ENCODE results near the gene LRRC10B.

Gene LRRC10B

DNA sequence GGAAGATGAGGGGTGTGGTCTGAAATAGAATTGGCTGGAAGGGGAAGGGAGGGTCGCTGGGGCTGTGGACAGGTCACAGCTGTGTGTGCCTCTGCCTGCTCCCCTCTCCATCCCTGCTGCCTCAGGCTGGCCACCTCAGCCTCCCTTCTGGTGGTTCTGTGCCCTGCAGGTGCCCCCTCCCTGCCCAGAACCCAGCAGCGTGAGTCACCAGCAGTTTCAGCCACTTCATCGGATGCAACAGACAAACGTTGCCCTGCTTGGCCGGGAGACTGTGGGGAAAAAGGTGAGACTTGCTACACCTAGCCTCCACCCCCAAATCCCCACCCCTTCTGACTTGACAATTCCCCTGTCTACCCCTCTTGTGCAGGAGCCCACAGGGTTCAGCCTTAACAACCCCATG lies 21.8 kb upstream of the LRRC10B start:
- no peak for DNase-seq (ENCODE audit: low read depth)

- DNase-seq (ENCODE audit: low read depth): no peak
Measured at GRCh38 chr11:61487342-61488025, 21.1 kb upstream of the LRRC10B start.

- DNase-seq (ENCODE audit: low read depth): no peak
Measured at GRCh38 chr11:61488651-61489291, 19.8 kb upstream of the LRRC10B start.

DNA sequence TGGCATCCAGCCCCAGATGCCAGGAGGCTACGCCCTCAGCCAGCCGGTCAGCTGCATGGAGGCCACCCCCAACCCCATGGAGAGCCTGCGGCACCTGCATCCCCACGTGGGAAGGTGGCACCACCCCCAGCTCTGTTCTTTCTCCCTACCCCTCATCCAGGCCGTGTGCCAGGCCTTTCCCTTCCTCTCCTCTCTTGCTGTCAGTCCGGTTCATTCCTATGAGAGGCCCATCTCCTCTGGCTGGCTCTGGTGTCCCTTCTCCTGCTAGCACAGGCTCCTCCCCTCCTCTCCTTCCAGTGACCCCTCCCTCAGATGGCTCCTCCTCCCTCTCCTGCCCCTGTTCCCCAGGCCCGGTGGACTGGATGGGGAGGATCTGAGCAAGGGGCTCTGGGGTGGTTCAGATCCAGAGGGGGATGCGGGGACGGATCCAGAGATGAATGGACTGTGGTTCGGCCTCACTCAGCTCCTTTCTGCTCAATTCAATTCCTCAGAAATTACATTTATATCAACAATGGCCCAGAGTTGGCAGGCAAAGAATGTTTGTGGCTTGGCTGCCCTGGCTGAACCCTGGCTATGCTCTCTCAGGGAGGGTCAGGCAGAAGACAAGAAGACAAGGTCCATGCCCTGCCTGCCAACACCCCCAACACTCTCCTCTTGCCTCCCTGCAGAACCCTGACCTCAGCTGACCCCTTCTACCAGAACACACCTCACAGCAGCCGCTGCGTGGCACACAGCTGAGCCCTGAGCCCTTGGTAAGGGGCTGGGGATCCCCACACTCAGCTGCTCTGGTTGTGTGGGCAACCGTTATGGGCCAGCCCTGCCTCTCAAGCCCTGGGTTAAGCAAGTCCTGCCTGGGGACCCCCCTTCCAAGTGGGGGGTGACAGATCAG lies 18.5 kb upstream of the LRRC10B start:
- DNase-seq (ENCODE audit: low read depth): no peak

DNA sequence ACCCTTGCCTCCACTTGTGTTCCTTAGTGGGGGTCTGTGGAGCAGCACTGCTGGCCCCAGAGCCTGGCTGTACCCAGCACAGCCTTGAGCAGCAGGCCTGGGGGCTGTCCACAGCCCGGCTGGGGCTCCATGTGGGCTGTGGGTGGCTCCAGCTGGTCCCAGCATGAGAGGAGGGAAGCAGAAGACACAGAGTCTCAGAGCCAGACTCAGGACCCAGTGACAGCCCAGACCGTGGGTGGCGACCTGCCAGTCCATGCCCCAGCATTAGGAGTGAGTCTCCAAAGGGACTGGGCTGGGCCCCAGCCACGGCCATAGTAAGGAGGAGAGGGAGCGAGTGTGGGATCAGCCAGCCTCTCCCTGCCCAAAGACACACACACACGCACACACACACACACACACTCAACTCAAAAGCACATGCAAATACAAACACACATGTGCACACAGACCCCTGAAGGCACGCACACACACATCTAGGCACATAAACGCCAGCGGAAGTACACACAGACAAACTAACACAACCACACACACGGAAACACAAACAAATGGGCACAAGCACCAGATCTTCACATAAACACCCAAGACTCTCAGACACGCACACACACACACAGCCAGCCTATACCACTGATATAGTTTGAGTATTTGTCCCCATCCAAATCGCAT lies 16.7 kb upstream of the LRRC10B start:
- no peak for DNase-seq (ENCODE audit: low read depth)

- no peak for DNase-seq (ENCODE audit: low read depth)
Measured at GRCh38 chr11:61494381-61494961, 14.1 kb upstream of the LRRC10B start.

- DNase-seq (ENCODE audit: low read depth): no peak
Measured at GRCh38 chr11:61495801-61496601, 12.5 kb upstream of the LRRC10B start.

DNA sequence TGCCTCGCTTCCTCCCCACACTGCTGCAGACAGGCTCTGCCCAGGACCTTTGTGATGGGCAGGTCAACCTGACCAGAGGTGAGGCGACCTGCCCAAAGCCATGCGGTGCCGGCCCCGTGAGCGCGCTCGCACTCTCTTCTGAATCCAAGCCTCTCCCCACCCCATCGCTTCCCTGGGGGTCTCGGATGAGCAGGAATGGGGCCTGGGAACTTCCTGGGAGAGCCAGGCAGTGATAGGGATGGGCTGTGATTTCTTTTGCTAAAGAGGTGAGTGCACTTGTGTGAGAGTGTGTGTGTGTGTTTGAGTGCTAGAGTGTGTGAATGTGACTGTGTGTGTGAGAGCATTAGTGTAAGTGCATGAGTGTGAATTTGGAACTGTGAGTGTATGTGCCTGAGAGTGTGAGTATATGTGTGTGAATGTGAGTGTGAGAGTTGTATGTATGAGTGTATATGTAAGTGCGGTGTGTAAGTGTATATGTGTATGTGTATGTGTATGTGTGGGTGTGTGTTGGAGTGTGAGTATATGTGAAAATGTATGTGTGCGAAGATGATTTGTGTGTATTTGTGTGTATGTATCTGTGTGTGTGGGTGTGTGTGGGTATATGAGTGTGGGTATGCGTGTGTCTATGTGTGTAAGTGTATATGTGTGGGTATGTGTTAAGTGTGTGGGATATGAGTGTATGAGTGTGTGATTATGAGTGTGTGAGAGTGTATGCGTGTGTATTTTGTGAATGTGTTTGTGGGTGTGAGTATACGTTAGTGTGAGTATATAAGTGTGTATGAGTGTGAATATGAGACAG lies 11.7 kb upstream of the LRRC10B start:
- DNase-seq (ENCODE audit: low read depth): no peak

DNA sequence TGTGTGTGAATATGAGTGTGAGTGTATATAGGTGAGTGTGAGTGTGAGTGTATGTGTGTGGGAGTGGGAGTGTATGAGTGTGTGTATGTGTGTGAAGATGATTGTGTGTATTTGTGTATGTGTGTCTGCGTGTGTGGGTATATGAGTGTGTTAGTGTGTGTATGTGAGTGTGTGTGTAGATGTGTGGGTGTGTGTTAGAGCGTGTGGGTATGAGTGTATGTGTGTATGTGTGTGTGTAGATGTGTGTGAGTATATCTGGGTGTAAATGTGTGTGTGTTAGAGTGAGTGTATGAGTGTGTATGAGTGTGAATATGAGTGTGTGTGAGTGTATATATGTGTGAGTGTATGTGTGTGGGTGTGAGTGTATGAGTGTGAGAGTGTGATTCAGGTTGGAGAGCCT lies 11.1 kb upstream of the LRRC10B start:
- no peak for DNase-seq (ENCODE audit: low read depth)

- no peak for DNase-seq (ENCODE audit: low read depth)
Measured at GRCh38 chr11:61497876-61498275, 10.7 kb upstream of the LRRC10B start.

DNA sequence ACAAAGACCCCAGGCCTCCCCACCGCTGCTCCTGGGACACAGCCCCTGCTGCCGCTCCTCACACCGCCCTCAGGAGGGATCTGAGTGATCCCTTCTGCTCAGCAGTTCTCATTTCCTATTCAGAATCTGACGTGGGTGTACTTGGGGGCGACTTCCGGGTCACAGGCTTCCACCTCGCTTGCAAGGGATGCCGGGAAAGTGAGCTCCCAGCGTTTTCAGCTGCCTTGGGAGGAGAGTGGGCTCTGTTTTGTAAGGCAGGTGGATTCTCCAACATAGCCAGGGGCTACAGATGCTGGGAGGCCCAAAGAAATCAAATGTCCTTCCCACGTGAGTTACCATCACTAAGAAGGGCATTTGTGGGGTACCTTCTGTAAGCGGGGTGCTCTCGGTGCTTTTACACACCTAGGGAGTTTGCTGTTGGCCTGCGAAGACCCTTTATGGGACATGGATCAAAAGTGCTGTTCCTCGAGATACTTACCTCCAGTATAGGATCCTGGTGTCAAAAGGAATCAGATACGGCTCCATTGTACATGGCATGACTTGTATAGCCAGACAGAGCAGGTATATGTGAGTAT lies 9.7 kb upstream of the LRRC10B start:
- DNase-seq (ENCODE audit: low read depth): no peak

DNA sequence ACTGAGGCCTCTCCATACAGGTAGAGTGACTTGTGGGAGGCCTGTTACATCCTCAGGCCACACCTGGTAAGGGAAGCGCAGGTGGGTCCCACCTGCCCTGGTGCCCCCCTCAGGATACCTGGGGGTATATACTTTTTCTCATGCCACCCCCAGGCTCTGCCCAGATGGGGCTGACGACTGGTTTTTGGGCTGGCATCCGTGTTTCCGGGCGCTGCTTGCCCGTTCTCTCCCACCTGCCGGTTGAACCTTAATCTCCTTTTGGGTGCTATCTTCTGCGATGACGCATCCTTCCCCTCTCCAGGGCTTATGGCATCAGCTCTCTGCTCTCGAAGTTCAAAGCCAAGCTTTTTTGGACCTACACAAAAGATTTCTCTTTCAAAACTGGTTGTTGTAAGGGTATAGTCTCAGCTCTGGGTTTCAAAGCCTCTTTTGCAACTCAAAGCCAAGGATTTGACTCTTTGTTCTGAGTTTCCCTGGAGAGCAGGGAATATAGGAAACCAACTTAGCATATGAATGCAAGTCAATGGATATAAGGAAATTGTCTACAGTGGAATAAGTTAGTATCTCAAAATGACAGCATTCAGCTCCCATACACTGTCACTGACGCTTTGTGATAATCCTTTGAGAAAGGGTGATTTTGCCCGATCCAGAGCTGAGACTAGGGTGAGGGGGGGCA lies 8.6 kb upstream of the LRRC10B start:
- no peak for DNase-seq (ENCODE audit: low read depth)

DNA sequence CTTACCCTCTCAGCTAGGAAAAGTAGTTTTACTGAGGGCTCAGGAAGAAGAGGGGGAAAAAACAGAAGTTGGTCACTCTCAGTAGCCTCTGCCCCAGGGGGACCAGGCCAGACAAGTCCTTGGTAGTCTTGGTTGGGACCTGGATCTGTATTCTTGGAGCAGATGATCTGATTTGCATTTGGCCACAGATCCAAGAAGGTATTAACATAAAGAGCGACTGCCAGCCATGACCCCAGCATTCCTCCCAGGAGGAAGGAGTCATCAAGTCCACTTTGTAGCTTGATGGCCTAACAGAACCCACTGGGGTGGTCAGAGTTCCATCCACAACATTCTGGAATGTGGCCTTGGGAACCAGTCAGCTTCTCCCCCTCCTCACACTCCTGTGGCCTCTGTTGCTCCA lies 6.0 kb upstream of the LRRC10B start:
- no peak for DNase-seq (ENCODE audit: low read depth)

DNA sequence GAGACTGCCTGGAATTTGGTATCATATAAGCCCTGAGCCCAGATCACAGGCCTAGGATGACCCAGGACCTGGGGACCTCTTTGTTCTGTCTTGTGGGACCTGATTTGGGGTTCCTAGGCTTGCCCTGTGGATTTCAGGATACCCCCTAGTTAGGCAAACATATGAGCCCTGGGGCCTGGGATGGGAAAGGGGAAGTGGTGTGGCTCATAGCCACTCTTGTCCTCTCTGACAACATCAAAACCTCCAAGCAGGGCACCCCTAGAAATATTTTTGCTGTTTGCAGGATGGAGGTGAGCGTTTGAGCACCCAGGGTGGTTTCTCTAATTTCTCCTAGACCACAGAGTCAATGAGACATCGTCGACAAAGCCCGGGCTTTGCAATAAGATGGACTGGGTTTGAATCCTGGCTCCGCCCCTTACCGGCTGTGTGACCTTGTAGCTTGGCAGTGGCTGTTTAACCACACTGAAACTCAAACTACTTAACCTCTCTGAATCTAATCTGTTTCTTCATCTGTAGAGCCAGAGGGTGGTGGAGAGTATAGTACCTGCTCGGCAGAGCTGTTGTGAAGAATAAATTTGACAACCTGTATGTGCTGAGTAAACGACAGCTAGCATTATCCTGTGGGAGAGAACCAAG lies 5.3 kb upstream of the LRRC10B start:
- no peak for DNase-seq (ENCODE audit: low read depth)

DNA sequence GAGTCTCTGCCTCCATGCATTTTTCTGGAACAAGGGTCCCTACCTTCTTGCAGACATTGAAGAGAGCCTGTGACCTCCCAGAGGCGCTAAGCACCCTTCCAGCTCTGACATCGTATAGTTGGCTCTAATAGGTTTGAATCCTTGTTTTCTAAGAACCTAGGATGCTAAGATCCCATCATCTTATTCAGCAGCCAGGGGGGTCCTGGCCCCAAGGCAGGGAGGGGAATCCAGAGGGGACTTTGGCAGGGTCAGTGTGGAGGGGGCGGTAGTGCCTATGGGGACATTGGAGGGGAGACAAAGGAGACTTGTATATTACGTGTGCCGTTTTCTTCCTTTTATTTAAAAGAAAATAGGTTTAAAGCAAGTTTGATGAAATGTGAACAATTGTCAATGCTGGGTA lies 3.4 kb upstream of the LRRC10B start:
- no peak for DNase-seq (ENCODE audit: low read depth)

DNA sequence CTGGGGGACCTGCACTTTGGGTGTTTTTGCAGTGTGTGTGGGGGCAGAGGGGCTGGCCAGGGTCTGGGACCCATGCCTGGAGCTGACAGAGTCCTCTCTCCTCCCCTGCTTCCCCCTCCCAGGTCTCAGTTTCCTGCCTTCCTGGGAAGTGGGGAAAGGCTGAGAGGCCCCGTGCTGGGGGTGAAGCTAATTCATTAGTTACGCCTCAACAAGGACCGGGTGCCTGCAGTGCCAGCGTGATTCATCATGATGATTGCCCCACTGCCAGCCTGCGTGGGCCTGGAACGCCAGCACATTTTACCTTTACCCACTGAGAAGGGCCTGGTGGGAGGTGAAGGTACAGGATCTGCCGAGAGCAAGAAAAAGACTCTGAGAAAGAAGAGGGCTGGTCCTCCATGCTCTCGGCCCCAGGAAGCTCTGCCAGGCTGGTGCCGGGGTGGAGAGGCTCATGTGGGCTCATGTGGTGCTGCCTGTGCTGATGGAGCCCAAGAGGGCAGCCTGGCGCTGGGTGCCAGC lies 2.9 kb upstream of the LRRC10B start:
- DNase-seq (ENCODE audit: low read depth): no peak

DNA sequence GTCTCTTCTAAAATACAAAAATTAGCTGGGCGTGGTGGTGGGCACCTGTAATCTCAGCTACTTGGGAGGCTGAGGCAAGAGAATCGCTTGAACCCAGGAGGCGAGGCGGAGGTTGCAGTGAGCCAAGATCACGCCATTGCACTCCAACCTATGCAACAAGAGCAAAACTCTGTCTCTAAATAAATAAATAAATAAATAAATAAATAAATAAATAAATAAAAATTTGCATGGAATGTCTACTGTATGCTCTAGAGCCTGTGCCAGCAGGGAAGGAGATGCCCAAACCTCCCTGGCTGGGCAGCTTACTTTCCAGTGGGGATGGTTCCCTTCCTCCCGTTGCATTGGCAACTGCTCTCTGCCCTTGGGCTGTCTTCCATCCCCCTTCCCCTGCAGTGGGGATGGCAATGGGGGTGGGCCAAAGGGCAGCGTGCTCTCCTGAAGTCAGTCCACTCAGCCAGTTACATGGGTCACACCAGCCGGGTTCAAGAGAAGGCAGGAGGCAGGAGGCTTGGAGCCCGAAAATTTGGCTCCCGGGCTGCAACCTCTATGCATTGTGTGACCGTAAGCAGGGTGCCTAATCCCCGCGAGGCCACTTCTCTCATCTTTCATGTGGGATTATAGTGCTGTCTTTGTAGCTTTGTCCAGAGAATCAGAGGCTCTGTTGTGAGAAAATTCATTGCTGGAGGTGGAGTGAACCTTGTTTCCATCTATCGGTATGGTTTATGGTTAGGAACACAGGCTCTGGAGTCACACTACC lies 1.4 kb upstream of the LRRC10B start:
- DNase-seq (ENCODE audit: low read depth): no peak

Measured in activated T-cell treated with anti-CD3 and anti-CD28 coated beads for 1 hour (primary cell).